Measurements from ENCODE around the gene SLC16A8.
A peak's percentile ranks its signal among the peaks of the same experiment; 100 is the strongest.

The SLC16A8 gene

DNA sequence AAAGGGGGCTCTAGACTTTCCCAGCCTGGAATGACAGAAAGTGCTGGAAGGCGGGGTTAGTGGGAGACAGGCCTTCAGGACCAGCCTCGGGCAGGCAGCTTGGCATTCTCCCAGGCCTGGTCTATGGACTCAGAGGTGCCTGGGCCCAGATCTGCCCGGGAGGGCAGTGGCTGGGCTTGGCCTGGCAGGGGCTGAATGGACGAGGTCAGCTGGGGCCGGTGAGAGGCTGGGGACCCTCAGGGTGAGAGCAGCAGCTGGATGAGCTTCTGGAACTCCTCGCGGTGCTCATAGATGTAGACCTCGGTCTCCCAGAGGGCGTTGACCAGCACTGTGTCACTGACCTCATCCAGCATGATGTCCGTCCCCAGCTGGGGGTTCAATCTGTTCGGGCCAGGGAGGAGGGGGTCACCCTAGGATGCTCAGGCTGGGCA lies 28.0 kb upstream of the SLC16A8 start:
- DNase-seq (ENCODE audit: low spot score), result no peak

DNA sequence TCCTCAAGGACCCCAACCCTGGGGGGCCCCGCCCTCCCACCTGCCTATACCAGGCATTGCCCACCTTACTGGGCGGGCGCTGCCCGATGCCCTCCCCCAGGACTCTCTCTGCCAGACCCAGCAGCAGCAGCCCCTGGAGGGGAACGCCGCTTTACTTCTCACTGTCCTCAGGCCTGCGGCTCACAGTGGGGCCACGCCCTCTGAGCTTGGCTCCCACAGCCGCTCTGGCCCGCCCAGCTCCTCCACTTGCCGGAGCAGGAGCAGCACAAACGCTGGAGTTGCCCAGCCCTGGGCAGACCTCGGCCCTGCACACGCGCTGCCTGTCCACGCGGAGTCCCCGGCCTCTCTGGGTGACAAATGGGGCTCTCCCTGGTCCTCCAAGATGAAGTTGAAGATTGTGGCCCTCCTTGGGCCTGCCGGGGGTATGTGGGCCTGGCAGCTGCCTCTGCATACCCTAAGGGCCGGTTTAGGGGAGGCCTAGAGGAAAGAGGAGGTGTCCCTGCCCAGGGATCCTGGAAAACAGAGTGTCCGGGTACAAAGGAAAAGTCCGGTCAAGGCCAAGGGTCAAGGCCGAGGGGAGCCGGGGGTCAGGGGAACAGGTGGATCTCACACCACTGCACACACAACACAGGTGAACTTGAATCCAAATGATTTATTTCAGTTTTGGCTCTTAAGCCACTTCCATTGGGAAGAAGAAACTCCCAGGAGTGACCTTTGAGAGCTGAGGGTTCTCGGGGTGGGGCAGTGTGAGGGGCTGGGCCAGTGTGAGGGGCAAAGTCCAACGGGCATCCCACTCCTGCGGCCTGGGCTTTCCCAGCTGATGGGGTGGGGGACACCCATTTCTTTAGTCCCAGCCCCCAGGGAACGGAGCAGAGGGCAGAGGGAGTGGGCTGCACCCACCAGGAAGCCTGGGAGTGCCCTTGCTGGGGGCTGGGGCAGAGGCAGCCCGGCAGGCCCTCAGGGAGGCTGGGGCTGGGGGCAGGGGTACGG lies 27.2 kb upstream of the SLC16A8 start:
- DNase-seq (ENCODE audit: low spot score), result no peak

DNA sequence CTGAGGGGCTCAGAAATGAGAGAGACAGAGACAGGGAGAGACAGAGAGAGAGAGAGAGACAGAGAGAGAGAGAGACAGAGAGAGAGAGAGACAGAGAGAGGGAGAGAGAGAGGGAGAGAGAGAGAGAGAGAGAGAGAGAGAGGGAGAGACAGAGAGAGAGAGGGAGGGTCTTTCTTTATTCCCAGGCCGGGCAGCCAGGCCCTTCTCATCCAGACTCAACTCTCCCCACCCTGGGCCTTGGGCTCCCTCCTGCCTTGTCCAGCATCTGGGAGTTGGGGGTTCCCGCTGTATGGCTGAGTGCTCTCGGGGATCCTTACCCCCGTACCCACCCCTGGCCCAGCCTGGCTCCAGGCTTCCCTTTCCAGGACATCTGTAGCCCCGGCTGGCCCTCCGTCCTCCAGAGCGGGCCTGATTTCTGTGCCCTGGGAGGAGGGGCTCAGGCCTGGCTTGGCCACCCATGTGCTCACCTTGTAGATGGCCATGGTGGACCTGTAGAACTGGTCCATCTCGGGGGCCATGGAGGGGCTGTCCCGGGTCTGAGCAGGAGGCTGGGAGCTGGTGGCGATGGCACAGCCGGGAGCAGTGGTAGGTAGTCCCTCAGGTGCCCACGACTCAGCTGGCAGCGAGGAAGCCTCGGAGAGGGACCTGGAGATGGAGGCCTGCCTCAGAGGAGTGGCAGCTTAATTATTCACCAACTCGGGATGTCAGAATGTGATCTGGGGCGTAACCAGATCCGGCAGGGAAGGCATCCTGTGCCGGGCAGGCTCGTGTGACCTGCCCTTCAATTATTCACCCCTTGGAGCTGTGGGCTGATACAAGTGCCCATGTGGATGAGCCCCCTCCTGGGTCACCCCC lies 26.3 kb upstream of the SLC16A8 start, which contains the start of gene BAIAP2L2:
TSS of gene BAIAP2L2 (minus strand) at position 677 of the 855 bp plus-strand sequence. CDS start at position 518, 159 bp downstream.
- no peak for DNase-seq (ENCODE audit: low spot score)

DNA sequence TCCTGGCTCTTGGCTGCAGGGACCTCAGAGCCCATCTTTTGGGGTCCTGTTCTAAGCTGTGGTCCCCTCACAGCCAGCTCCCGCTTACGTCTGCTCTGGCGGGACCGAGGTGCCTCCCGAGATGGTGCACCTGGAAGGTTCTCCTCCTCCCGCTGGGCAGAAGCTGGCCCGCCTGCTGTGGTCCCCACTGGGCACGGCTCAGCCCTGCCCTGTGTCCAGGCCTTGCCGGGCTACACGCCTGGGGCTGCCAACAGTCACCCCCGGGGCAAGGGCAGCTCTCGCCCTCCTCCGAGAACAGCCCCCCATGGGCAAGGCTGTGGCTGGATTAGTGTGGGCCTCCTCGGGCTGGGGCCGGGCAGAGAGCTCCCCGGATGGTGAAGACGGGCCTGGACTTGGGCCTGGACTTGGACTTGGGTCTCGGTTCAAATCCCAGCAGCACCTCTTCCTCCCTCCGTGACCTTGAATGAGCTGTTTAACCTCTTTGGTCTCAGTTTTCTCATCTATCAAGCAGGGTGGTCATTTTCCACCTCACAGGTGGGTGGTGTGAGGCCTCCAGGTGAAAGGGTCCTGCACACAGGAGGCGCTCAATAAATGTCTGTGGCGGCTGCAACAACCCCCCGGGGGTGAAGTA lies 25.5 kb upstream of the SLC16A8 start:
- DNase-seq (ENCODE audit: low spot score), result no peak

DNA sequence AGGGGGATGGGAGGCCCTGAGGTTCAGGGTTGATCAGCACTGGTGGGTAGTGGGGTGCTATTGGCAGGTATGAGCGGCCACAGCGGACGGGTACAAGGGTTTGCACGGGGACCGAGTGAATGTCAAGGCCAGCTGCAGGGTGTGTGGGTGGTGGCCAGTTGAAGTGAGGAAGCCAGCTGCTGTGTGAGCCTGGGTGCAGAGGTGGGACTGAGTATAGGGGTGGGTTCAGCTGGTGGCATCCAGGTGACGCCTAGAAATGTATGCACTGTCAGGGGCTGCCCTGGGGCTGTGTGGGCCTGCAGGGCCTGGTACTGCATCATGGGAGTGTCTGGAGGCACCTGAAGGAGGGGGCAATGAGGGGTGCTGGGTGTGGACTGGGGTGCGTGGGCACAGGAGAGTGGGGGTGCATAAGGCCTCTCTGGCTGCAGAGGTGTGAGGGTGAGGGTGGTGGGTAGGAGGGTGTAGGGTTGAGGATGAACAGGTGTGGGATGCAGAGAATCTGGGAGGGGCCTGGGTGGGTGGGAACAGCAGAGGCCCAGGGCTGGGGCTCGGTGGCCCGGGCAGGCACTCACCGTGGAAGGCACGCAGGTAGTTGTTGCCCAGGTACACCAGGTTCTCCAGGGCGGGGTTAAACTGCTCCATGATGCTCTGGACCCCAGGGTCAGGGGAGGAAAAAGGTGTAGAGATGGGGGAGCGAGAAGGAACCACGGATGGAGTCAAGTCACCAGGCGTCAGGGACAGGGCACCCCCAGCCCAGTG lies 24.8 kb upstream of the SLC16A8 start:
- DNase-seq (ENCODE audit: low spot score), result no peak

DNA sequence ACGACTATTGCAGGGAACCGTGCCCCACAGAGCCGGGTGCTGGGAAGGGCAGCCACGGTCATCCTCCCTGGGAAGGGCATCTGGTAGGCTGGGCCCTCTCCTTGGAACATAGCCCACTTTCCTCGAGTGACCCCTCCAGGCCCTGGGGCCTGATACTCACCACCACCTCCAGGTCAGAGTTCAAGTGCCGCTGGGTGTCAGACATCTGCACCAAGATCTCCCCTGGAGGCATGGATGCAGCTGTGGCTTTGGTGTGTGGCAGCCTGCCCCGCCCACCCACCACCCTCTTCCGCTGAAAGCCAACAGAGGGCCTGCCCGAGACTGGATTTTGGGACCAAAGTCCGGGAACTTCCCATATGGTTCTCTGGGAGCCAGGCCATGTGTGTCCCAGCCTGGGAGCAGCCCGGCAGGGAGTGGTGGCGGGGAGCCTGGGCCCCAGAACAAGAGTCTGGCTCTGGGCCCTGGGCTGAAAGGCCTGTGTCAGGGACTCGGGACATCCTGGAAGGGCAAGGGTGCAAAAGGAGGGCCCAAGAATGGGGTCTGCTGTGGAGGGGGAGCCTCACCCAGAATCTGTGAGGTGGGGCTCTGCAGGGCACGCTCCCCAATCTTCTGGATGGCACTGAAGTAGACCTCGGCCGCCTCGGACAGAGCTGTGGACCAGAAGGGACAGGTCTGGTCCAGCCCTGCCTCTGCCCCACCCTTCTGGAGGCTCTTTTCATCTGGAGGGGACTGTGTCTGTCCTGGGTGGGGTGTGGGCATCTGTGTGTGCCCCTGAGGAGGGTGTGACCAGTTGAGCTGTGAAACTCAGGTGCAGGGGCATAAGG lies 23.9 kb upstream of the SLC16A8 start:
- DNase-seq (ENCODE audit: low spot score), result no peak

DNA sequence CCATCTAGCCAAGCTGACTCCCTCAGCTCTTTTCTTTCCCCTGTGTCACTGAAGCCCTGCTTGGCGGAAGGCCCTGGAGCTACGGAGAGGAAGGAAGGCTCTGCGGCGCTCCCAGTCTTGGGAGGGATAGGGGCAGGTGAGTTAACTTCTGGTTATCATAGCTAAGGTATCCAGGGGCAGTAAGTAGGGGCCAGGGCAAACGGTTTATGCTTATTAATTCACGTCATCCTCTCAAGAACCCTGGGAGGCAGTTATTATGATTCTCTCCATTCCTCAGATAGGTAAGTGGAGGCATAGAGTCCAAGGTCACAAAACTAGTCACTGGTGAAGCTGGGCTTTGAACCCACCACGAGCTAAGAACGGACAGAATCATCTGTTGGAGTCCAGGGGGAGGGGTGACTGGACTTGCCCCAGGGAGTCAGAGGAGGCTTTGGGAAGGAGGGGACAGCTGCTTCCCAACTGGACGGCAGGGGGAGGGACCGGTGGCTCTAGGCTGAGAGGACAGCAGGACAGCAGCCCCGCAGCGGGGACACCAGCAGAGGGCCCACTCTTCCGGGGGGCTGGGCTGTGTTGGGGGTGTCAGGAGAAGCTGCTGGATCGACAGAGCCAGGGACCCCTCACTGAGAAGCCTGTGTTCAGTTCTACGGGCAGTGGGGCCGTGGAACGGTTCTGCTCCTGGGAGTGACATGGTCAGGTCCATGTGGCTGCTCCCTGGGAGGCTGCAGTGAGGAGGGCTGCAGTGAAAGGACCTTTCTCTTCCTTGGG lies 23.0 kb upstream of the SLC16A8 start:
- no peak for DNase-seq (ENCODE audit: low spot score)

DNA sequence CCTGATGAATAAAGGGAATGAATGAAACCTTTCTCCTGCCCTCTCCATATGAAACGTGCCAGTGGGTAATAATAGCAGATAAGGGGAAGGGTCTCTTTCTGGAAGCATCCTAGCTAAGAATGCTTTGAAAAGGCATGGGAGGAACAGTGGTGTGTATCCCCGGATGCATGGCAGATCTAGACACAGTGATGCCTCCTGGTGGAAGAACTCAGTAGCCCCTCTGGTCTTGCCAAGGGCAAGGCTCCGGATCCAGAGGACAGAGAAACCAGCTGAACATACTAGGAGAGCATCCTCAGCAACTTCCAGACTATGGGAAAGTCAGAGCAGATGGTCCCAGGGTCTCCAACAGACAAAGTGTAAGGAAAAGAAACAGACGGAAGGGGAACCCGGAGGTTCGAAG lies 20.1 kb upstream of the SLC16A8 start:
- no peak for DNase-seq (ENCODE audit: low spot score)

DNA sequence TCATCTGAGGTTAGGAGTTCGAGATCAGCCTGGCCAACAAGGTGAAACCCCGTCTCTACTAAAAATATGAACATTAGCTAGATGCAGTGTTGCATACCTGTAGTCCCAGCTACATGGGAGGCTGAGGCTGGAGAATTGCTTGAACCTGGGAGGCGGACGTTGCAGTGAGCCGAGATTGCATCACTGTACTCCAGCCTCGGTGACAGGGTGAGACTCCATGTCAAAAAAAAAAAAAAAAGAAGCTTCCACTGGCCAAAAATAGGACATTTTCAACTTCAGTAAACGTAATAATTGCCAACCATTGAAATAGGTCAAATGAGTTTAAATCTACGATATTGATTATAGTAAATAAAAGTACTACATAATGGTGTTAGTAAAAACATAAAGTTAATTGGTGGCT lies 19.7 kb upstream of the SLC16A8 start:
- no peak for DNase-seq (ENCODE audit: low spot score)

DNA sequence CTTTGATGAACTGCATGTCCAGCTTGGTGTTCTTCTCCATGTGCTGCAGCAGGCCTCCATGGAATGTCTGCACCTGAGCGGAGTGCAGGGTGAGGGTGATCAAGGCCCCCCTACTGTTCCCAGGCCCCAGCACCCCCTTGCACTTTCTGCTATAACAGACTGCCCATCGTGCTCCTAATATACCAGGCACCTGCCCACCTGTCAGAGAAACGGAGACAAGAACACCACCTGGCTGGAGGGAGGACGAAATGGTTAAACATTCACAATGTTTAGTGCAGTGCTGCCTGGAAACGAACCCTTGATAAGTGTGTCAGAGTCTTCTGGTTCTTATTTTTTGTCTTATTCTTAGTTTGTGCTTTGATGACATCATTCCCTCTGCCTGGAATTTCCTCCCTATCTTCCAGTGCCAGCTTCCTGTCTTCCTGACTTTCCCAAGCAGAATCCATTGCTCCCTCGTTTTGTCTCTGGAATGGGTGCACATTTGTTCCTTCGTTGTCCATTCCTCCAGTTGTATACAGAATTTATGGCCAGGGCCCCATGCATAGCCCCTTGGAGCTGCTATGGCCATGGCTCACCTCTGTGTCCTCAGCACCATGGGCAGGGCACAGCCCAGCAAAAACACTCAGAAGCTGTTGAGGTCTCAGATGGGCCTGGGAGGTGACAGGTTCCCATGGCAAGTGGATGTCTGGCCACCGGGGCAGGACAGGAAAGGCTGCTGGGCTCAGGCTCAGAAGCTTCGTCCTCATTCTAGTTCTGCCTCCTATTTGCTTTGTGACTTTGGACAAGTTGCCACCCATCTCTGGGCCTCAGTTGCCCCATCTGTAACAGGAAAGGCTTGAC lies 14.6 kb upstream of the SLC16A8 start:
- DNase-seq (ENCODE audit: low spot score), result peak; percentile 29

DNA sequence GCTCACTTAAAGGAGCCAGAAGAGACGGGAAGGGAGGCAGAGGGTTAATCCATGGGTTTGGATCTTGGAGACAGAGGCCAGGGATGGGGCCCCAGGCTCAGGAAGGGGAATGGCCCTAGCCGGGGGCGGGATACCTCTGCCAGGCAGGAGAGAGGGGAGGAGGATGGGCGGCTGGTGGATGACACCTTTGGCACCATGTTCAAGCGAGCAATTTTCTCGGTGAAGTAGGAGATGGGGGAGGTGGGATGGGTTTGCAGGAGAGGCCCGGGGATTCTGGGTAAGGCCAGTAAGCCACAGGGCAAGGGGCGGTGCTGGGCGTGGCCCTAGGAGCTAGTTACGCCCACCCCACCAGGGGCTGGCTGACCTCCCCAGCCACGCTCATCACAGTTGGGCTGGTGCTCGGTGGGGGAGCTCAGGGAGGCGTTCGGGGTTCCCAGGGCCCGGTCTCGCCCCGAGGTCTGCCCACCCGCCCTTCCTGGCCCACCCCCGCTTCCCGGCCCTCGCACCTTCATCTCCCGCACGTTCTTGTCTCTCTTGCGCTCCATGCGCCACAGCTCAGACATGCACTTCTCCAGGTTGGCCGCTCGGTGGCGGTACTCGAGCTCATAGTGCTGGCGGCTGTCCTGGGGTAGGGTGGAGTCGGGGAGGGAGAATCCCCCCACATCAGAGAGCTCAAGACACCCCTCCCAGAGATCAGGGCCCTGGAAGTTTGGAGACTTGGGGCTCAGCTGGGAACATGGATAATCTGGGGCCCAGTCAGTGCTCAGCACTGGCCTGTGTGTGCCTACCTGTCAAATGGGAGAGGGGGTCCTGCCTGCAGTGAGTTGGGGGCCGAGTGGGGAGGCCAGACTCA lies 13.8 kb upstream of the SLC16A8 start:
- peak; percentile 14 for DNase-seq (ENCODE audit: low spot score)

DNA sequence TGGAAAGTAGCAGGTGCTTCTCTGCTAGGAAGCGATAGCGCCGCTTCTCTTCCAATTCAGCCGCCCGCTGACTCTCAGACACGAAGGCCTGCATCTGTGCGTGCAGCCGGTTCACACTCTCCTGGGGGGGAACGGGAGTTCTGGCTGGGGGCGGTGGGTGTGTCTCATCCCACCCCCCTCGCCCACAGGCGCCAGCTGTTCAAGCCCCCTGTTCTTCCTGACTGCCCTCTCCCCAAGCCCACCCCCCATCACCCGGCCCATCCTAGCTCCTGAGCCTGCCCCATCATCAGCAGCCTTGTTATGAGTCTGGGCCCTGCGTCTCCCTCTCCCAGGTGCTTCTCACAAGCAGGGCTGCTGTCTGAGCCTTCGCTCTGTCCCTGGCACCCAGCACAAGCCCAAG lies 13.1 kb upstream of the SLC16A8 start:
- no peak for DNase-seq (ENCODE audit: low spot score)

DNA sequence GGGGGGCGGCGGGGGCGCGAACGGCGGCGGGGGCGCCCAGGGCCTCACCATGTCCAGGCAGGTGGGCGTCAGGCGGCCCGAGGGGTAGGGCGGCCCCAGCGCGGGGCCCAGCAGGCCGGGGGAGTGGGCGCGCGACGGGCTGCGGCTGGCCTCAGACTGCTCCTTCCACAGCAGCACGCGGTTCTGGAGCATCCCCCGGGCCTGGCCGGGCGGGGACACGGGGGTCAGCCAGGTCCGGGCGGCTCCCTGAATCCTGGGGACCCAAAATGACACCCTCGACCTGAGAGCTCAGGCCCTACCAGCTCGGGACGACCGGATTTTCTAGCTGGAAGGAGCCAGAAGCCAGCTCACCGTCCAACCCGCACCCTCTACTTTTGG lies 5.5 kb upstream of the SLC16A8 start:
- no peak for DNase-seq (ENCODE audit: low spot score)

DNA sequence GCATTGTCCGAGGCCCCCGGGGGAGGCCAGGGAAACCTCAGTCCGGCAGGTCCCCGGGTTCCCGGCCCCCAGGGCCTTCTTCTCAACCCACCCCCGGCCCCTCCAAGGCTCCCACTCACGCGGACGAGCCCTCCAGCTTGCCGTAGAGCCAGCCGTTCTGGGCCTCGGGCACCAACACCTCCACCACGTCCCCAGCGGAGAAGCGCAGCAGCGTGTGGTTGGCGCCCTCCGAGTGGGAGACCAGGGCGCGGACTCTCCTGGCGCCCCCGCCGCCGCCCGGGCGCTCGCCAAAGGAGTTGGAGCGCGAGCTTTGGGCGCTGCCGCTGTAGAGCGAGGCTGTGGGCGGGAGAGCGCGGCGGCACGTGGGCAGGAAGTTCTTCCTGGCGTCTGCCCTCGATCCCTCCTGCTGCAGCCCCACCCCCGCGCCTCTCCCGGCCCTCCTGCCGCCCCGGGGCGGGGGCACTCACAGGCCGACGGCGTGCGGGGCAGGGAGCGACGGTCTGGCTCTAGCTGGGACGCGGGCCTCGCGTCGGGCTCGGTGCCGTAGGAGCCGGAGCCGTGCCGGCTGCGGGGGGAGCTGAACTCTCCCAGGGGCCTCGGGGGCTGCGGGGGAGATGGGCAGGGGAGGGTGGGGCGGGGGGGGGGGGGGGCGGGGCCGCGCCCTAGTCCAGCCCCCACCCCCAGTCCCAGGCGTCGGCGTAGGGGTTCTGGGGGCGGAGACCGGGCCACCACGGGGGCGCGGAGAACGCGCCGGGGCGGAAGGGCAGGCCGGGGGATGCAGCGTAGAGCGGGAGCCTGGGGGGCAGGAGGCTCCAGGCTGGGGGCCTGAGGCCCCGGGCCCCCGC lies 4.9 kb upstream of the SLC16A8 start:
- no peak for DNase-seq (ENCODE audit: low spot score)

DNA sequence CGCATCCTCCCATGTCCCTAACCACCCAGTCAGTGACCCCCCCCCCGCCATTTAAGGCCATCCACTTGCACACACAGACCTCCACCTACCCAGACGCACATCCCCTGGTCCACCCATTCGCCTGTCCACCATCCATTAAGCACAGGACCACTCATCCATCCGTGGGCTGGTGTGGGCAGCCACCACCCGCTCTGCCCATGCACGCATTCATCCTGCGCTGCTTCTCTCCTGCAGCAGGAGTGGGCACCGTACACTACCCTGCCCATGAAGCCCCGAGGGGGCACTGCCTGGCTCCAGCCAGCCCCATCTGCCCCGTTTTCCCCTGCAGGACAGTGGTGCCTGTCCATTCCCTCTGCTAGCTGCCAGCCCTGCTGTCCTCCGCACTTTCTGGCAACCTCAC lies 3.9 kb upstream of the SLC16A8 start:
- no peak for DNase-seq (ENCODE audit: low spot score)

DNA sequence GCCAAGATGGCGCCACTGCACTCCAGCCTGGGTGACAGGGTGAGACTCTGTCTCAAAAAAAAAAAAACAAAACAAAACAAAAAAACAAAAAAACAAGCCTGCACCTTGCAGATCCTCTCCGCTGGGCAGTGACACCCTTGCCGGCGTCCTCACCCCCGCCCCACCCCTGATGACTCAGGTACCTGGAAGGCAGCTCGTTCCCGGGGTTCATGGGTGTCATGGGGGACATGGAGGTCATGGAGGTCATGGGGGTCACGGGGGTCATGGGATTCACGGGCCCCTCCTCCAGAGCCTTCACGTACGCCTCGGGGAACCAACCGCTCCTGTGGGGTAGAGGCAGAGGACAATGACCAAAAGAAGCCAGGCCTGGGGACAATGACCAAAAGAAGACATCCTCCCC lies 3.0 kb upstream of the SLC16A8 start:
- no peak for DNase-seq (ENCODE audit: low spot score)

All from kidney capillary endothelial cell (primary cell).